Measurements from ENCODE around the gene ZNF823.
"Not testable (repeated sequence)": the region's sequence is repeated elsewhere in the genome, so short reads cannot be mapped to it uniquely, and the experiment has no call there.

The ZNF823 gene

DNA sequence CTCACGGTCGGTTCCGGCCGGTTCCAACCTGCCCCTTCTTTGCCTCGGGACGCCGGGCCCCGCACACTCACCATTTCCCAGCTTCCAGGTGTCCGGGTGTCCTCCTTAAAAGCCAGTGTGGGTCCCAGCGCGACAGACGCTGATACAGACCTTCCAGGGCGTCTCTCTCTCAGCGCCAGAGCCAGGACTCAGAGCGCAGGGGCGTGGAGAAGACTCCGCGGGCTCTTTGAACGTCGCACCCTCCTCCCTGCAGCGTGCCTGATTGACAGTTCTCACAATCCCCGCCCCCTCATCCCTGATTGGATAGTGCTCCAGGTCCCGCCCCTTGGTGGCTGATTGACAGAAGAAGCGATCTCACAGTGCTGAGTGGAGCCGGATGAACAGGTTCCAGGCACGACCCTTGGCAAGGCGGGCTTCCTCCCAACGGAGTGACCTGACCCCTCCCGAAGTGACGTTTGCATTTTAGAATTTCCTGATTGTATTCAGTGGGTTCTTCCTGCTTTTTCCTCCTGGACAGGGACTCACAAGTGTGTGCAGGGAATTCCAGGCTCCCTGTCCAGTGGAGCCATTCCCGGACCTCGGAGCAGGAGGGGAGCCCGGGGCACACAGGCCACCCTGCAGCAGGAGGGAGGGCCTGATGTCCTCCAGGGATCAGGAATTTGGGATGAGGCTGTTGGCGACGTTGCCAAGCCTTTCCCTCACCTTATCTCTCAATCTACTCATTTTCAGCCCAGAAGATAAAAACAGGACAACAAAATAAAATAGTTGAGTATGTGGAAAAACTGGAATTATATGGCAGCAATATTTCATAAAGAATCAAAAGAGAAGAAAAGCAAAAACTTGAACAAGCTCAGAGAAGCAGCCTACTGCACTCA lies at the start of gene ZNF823:
Gene ZNF823, minus strand, starts transcription at position 201 of the 875 bp plus-strand sequence. Its CDS starts 127 bp downstream, at position 74.
- DNase-seq (ENCODE audit: low read depth): peak; percentile 97

DNA sequence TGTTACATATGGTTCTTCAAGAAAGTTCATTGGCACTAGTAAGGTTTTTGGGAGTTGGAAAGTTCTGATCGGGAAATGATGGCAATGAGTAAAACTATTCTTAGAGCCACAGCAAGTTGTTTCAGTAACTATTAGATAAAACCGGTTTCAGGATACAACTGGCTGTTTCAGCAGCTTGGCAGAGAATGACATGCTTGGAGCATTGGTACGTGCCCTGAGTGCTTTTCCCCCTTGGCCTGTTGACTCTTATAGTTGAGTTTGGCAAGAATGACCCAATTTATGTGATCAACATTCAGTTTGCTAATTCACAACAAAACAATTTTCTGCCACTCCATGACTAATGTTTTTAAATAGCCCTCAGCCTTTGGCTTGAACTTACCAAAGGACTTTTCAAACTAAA lies 48.8 kb upstream of the ZNF823 start:
- no peak for DNase-seq (ENCODE audit: low read depth)

DNA sequence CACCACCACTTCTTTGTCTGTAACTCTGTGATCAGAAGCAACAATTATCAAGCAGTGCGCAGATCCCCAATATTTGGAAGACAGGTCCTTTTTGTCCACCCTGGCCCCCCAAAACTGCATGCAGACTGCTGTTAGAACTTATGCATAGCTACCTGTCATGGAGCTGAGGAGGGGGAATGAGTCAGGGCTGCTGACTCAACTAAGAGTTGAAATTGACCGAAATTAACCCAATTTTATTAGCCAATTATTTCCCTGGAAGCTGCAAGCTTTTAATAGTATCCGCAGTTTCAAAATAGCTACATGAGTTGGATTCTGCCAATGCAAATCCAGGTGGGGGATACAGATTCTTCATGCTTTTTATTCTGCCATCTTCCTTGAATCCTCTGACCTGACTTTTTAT lies 45.6 kb upstream of the ZNF823 start:
- no peak for DNase-seq (ENCODE audit: low read depth)

DNA sequence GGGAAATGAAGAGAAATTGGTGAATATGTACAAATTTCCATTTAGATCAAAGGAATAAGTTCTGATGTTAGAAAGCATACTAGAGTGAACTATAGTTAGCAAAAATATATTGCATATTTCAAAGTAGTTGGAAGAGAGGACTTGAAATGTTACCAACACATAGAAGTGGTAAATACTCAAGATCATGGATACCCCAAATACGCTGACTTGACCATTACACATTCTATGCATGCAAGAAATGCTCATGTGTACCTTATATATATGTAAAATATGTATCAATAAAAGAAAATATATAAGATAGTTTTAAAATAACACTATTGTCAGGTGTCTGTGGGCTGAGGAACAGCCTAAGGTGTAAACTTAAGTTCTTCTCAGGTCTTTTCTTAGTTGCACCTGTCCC lies 45.0 kb upstream of the ZNF823 start:
- no peak for DNase-seq (ENCODE audit: low read depth)

DNA sequence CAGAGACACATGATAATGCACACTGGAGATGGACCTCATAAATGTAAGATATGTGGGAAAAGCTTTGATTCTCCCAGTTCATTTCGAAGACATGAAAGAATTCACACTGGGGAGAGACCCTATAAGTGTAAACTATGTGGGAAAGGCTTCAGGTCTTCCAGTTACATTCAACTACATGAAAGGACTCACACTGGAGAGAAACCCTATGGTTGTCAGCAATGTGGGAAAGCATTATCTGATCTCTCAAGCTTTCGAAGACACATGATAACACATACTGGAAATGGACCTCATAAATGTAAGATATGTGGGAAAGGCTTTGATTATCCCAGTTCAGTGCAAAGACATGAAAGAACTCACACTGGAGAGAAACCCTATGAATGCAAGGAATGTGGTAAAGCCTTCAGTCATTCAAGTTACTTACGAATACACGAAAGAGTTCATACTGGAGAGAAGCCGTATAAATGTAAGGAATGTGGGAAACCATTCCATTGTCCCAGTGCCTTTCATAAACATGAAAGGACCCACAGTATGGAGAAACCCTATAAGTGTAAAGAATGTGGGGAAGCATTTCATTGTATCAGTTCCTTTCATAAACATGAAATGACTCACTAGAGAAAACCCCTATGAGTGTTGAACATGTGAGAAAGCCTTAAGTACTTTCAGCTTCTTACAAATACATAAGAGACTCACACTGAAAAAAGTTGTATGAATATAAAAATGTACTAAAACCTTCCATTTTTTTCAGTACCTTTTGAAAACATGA lies 42.7 kb upstream of the ZNF823 start:
- DNase-seq (ENCODE audit: low read depth): no peak

DNA sequence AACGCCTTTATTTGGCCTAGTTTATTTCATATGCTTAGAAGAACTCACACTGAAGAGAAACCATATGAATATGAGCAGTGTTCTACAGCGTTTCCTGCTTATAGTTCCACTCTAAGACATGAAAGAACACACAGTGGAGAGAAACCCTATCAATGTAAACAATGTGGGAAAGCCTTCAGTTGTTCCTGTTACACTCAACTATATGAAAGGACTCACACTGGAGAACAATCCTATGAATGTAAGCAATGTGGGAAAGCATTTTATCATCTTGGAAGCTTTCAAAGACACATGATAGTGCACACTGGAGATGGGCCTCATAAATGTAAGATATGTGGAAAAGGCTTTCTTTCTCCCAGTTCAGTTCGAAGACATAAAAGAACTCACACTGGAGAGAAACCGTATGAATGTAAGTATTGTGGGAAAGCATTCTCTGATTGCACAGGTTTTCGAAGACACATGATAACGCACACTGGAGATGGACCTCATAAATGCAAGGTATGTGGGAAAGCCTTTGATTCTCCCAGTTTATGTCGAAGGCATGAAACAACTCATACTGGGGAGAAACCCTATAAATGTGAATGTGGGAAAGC lies 41.8 kb upstream of the ZNF823 start:
- DNase-seq (ENCODE audit: low read depth): no peak

DNA sequence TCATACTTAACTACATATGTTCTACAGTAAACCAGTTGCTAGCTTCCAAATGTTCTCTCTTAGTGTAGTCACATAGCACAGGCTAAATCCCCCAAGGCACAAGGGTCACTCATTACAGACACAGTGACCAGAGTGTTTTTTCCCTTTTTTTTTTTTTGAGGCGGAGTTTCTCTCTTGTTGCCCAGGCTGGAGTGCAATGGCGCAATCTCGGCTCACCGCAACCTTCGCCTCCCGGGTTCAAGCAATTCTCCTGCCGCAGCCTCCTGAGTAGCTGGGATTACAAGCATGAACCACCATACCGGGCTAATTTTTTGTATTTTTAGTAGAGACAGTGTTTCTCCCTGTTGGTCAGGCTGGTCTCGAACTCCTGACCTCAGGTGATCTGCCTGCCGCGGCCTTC lies 37.9 kb upstream of the ZNF823 start:
- DNase-seq (ENCODE audit: low read depth): not testable (repeated sequence)

DNA sequence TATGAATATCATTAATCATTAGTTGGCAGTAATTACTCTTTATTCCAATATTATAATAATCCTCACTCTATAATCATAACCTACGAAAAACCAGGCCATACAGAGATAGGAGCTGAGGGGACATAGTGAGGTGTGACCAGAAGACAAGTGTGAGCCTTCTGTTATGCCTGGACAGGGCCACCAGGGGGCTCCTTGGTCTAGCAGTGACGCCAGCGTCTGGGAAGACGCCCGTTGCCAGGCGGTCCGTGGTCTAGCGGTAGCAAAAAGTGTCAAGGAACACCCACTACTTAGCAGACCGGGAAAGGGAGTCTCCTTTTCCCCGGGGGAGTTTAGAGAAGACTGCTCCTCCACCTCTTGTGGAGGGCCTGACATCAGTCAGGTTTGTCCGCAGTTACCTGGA lies 32.8 kb upstream of the ZNF823 start:
- not testable (repeated sequence) for DNase-seq (ENCODE audit: low read depth)

DNA sequence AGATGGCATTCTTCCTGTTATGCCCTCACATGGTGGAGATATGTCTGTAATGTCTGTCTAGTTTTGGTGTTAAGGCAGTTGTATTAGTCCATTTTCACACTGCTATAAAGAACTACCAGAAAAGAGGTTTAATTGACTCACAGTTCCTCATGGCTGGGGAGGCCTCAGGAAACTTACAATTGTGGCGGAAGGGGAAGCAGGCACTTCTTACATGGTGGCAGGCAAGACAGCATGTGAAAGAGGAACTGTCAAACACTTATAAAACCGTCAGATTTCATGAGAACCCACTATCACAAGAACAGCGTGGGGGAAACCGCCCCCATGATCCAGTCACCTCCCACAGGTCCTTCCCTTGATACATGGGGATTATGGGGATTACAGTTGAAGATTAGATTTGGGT lies 31.2 kb upstream of the ZNF823 start:
- no peak for DNase-seq (ENCODE audit: low read depth)

DNA sequence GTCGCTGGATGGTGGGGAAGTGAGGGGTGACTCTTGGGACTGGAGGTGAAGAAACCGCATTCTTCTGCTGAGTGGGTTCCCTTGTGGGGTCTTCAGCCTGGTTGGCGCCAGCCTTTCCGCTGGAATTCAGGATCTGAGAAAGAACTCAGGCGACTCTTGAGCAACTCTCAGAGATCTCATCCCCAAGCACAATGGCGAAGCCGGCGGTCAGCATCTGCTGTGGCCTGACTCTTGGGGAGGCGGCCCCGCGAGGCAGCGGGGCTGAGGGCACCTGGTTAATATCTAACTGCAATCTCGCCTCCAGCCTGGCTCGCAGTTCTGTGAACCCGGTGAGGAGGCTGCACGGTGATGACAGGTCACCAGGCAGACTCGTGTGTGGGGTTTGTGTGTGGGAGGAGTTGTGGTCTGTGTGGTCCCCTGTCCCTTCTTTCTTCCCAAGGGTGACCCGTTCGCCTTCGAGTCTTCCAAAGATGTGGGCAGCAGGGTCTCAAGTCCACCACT lies 28.9 kb upstream of the ZNF823 start:
- peak; percentile 22 for DNase-seq (ENCODE audit: low read depth)

DNA sequence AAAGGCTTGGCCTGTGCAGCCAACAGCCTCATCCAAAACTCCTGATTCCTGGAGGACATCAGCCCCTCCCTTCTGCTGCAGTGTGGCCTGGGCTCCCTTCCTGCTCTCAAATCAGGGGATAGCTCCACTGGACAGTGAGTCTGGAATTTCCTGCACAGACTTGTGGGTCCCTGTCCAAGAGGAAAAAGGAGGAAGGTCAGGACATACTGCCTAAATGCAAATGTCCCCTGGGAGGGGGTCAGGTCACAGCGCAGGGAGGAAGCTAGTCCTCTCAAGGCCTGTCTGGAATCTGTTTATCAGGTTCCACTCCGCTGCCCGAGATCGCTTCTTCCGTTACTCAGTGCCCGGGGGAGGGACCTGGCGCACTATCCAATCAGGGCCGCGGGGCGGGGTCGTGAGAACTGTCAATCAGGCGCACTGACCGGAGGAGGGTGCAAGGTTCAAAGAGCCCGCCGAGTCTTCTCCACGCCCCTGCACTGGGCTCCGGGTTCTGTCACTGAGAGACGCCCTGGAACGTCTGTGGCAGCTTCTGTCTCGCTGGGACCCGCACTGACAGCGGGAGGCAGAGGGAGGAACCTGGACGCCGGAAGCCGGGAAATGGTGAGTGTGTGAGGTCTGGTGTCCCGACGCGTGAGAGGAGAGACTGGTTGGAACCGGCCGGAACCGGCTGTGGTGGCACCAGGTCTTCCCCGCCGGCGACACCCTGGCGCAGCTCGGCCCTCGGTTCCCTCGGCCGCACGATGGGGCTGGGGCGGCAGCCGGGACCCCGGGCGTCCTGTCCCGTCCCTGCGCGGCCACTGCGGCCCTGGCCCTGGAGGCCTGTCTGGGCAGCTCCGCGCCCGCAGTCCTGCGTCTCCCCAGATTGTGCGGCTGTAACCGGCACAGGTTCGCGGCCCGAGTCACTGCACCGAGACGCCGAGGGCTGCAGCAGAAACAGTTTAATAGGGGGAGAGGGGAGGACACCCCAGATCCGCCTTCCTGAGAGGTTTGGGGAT lies 28.1 kb upstream of the ZNF823 start, which contains the start of gene ZNF441:
Gene ZNF441, plus strand, starts transcription at position 404 of the 995 bp plus-strand sequence. Its CDS starts 194 bp downstream, at position 598.
- DNase-seq (ENCODE audit: low read depth): peak; percentile 90

DNA sequence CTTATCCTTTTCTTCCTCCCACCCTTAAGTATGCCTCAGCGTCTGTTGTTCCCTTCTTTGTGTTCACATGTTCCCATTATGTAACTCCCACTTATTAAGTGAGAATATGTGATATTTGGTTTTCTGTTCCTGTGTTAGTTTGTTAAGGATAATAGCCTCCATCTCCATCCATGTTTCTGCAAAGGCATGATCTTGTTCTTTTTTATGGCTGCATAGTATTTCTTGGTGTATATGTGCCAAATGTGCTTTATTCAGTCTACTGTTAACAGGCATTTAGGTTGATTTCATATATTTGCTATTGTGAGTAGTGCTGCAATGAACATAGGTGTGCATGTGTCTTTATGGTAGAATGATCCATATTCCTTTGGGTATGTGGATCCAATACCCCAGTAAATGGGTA lies 24.9 kb upstream of the ZNF823 start:
- DNase-seq (ENCODE audit: low read depth): no peak

DNA sequence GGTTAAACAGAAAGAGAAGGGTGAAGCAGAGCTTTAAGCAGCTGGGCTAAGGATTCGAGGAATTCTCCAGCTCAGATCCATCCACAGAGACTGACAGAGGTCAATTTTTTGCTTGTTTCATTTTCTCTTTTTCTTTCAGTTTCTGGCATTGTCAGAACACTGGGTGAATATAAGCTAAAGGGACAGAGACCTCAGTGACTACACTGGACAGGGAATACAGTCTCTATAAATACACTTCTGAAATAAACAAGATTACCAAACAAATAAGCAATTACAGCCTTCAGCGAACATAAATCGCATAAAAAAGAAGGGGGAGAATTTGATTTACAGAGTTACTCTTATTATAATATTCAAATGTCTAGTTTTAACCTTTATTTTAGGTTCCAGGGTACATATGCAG lies 24.4 kb upstream of the ZNF823 start:
- DNase-seq (ENCODE audit: low read depth): no peak

DNA sequence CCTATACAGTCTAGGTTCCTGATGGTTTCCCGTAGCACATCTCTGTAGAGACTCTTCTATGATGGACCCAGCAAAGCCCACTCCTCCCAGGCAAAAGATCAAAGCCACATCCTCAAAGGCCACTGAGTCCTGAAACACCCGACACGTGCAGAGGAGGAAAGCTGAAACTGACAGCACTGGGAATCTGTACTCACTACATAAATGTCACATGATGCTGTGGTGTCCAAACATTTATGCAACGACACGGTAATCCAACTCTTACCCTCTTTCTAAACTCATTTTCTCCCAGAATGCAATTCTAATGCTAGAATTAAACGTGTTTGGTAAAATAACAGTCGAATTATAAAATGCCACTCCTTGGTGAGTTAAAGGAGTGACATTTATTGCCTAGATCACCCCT lies 21.1 kb upstream of the ZNF823 start:
- no peak for DNase-seq (ENCODE audit: low read depth)

DNA sequence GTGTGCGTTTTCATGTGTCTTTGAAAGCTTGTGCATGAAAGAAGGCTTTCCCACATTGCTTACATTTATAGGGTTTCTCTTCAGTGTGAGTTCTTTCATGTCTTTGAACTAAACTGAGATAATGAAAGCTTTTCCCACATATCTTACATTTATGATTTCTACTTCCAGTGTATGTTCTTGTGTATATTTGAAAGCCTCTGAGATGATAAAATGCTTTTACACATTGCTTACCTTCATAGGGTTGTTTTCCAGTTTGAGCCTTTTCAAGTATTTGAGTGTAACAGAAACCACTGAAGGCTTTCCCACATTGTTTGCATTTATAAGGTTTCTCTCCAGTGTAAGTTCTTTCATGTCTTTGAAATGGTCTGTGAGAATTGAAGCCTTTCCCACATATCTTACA lies 18.2 kb upstream of the ZNF823 start:
- no peak for DNase-seq (ENCODE audit: low read depth)

DNA sequence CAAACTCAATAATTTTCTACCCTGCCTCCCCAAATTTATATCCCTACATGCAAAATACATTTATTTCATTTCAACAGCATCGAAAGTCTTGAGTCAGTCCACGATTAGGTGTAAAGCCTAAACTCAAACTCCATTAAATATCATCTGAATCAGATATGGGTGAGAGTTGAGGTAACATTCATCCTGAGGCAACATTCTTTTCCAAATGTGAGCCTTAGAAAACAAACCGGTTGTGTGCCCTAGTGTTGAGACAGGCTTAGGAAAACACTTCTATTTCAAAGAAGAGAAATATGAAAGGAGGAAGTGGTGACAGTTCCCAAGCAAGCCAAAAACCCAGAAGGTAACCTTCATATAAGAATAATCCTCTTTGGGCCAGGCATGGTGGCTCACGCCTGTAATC lies 15.9 kb upstream of the ZNF823 start:
- DNase-seq (ENCODE audit: low read depth): no peak

DNA sequence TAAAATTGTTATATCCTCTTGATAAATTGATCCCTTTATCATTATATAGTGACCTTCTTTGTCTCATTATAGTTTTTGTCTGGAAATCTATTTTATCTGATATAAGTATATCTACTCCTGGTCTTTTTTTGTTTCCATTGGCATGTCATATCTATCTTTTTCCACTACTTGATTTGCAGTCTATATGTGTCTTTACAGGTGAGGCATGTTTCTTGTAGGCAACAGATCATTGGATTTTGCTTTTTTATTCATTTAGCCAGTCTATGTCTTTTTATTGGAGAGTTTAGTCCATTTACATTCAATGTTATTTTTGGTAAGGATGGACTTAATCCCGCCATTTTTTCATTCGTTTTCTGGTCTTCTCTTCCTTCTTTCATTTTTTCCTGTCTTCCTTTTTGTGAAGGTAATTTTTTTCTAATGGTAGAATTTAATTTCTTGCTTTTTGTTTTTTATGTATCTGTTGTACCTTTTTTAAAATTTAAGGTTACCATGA lies 13.5 kb upstream of the ZNF823 start:
- no peak for DNase-seq (ENCODE audit: low read depth)

DNA sequence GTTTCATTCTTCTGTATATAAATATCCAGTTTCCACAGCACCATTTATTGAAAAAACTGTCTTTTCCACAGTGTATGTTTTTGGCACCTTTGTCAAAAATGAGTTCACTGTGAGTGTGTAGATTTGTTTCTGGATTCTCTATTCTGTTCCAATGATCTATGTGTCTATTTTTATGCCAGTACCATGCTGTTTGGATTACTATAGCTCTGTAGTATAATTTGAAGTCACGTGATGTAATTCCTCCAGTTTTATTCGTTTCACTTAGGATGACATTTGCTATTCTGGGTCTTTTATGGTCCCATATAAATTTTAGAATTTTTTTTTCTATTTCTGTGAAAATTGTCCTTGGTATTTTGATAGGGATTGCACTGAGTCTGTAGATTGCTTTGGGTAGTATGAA lies 11.0 kb upstream of the ZNF823 start:
- DNase-seq (ENCODE audit: low read depth): no peak

DNA sequence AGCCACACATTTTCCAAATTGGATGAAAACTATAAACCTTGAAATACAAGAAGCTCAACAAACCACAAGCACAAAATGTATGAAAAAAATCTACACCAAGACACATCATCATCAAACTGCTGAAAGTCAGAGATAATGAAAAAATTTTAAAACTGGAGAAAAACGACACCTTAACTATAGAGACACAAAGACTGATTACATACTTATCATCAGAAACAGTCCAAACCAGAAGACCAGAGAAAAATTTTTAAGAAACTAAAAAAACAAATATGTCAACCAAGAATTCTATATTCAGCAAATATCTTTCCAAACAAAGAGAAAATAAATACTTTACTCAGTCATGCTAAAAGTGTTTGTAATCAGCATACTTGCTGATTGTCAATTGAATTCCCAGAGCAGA lies 8.5 kb upstream of the ZNF823 start:
- DNase-seq (ENCODE audit: low read depth): no peak

DNA sequence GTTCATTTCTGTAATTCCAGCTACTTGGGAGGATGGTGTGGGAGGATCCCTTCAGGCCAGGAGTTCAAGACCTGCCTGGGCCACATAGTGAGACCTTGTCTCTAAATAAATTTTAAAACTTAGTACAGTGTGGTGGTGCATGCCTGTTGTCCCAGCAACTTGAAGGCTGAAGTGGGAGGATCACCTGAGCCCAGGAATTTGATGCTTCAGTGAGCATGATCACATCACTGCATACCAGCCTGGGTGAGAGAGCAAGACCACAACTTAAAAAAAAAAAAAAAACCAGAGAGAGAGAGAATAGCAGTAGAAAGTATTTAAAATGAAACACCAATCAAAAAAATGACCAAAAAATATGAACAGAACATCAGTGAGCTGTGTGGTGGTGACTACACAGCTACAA lies 7.1 kb upstream of the ZNF823 start:
- DNase-seq (ENCODE audit: low read depth): no peak
